Neural cell (in vitro differentiated cells): Measurements from ENCODE around the gene FGF14. TPM values are rescaled to one million over a fixed set of nuclear protein-coding genes. Genes with fewer than 3 reads are reported as not detected.

Experiments
- polyA plus RNA-seq: library from polyadenylated mRNA; depleted of rRNA; stranded (reverse); fragments of >200 nt; gene quantifications from 2 replicates; pipeline ENCODE4 v1.2.3, GENCODE V29; 2014
- small RNA-seq, 3 experiments: library from RNA; depleted of rRNA; stranded (forward); fragments of <200 nt; gene quantifications; one replicate each; pipeline ENCODE3, GENCODE V24; 2012

The FGF14 gene
- polyA plus RNA-seq, 1 donor from 2014 or later = 36.4 TPM

Small RNA genes lying within 50 kb of the gene (small RNA-seq; reads per million reads assigned to genes)
- gene MIR2681 (18.4 to 23.4 (median 21.2) reads per million in 3 experiments), gene MIR4705 (0.08 to 5.6 (median 3.8) reads per million in 3 experiments), gene RNU1-24P (0 to 0.33 (median 0.03) reads per million in 3 experiments), gene RNY1P2 (0.16 to 0.41 (median 0.16) reads per million in 3 experiments), gene RPL39P29 (0 reads per million in 3 experiments)

Other genes starting within 250 kb of the FGF14 start
- gene TPP2, start 194.9 kb upstream of the FGF14 start, polyA plus RNA-seq = 42.7 and 45.4 TPM in 2 replicates